Mesenchymal stem cell (in vitro differentiated cells and primary cell): Measurements from ENCODE around the gene TTF2.

ENCODE experiments used
- DNase-seq: peaks from one replicate; pipeline ENCODE4 v3.0.0-alpha.2; 2013
- H2AFZ ChIP-seq: one replicate; pipeline ENCODE4 v1.6.1; 2013; ENCODE audit warnings: low read depth, mild to moderate bottlenecking, control low read depth, inconsistent platforms, low read length, moderate library complexity
- H2AK5ac ChIP-seq: 2 replicates; pipeline ENCODE4 v1.6.1; 2013; ENCODE audit warnings: low read length, moderate library complexity, mild to moderate bottlenecking, inconsistent platforms; ENCODE audit not compliant: severe bottlenecking
- H2BK120ac ChIP-seq: one replicate; pipeline ENCODE4 v1.6.1; 2013; ENCODE audit warnings: low read depth, mild to moderate bottlenecking, inconsistent platforms, low read length, moderate library complexity
- H2BK12ac ChIP-seq, 2 experiments: one replicate each; pipeline ENCODE4 v1.6.1; 2013; ENCODE audit warnings: inconsistent platforms in 2 of 2, low read length in 2 of 2, mild to moderate bottlenecking in 2 of 2, moderate library complexity in 2 of 2, control low read depth in 1 of 2
- H2BK15ac ChIP-seq: one replicate; pipeline ENCODE4 v1.6.1; 2013; ENCODE audit warnings: mild to moderate bottlenecking, low read depth, inconsistent platforms; ENCODE audit not compliant: poor library complexity, severe bottlenecking
- H2BK5ac ChIP-seq: 2 replicates; pipeline ENCODE4 v1.6.1; 2013; ENCODE audit warnings: low read depth, mild to moderate bottlenecking, low read length, control low read depth, inconsistent platforms; ENCODE audit not compliant: poor library complexity, severe bottlenecking
- H3K14ac ChIP-seq, 2 experiments: one replicate each; pipeline ENCODE4 v1.6.1; 2013; ENCODE audit warnings: inconsistent platforms in 2 of 2, low read length in 2 of 2, control low read depth in 1 of 2, mild to moderate bottlenecking in 1 of 2, moderate library complexity in 1 of 2
- H3K18ac ChIP-seq, 2 experiments: one replicate each; pipeline ENCODE4 v1.6.1; 2013; ENCODE audit warnings: inconsistent platforms in 2 of 2, low read length in 2 of 2, control low read depth in 1 of 2, low read depth in 1 of 2, mild to moderate bottlenecking in 1 of 2
- H3K23ac ChIP-seq, 2 experiments: one replicate each; pipeline ENCODE4 v1.6.1; 2013; ENCODE audit warnings: inconsistent platforms in 2 of 2, low read length in 2 of 2, mild to moderate bottlenecking in 2 of 2, moderate library complexity in 2 of 2, control low read depth in 1 of 2
- H3K27ac ChIP-seq: 2 replicates; pipeline ENCODE4 v1.5.1; 2013; ENCODE audit warnings: mild to moderate bottlenecking, moderate library complexity, low read length, control low read depth, inconsistent platforms; ENCODE audit not compliant: poor library complexity, severe bottlenecking
- H3K27me3 ChIP-seq, 2 experiments: 2 replicates each; pipeline versions ENCODE4 v1.6.1 to v1.7.0; 2013; ENCODE audit warnings: low read length in 2 of 2, mild to moderate bottlenecking in 2 of 2, moderate library complexity in 2 of 2, control low read depth in 1 of 2, inconsistent platforms in 1 of 2; ENCODE audit not compliant: control insufficient read depth in 1 of 2, insufficient read depth in 1 of 2
- H3K36me3 ChIP-seq, 2 experiments: 2 replicates each; pipeline versions ENCODE4 v1.6.1 to v1.7.0; 2013; ENCODE audit warnings: low read length in 2 of 2, control low read depth in 1 of 2, inconsistent platforms in 1 of 2, low read depth in 1 of 2, mild to moderate bottlenecking in 1 of 2; ENCODE audit not compliant: insufficient read depth in 2 of 2, control insufficient read depth in 1 of 2
- H3K4ac ChIP-seq, 2 experiments: one replicate each; pipeline ENCODE4 v1.6.1; 2013; ENCODE audit warnings: inconsistent platforms in 2 of 2, low read length in 2 of 2, mild to moderate bottlenecking in 2 of 2, moderate library complexity in 2 of 2, control low read depth in 1 of 2, low read depth in 1 of 2
- H3K4me1 ChIP-seq: 2 replicates; pipeline ENCODE4 v1.6.1; 2013; ENCODE audit warnings: low read depth, low read length, control low read depth; ENCODE audit not compliant: control insufficient read depth, insufficient read depth
- H3K4me2 ChIP-seq: 2 replicates; pipeline ENCODE4 v1.6.1; 2013; ENCODE audit warnings: low read length, mild to moderate bottlenecking, inconsistent platforms; ENCODE audit not compliant: poor library complexity, severe bottlenecking
- H3K4me3 ChIP-seq, 2 experiments: 2 replicates each; pipeline versions ENCODE4 v1.5.1 to v1.7.0; 2013; ENCODE audit warnings: low read length in 2 of 2, mild to moderate bottlenecking in 2 of 2, control low read depth in 1 of 2, low read depth in 1 of 2; ENCODE audit not compliant: insufficient read depth in 1 of 2
- H3K79me1 ChIP-seq: replicated peaks from 2 replicates; pipeline ENCODE4 v1.6.1; 2013; ENCODE audit warnings: mild to moderate bottlenecking, control low read depth, low read length, inconsistent platforms; ENCODE audit not compliant: poor library complexity, severe bottlenecking
- H3K9ac ChIP-seq: 2 replicates; pipeline ENCODE4 v1.7.0; 2013; ENCODE audit warnings: mild to moderate bottlenecking, low read length, moderate library complexity
- H3K9me3 ChIP-seq: 2 replicates; pipeline ENCODE4 v1.7.0; 2013; ENCODE audit warnings: mild to moderate bottlenecking, low read length; ENCODE audit not compliant: control insufficient read depth
- H4K8ac ChIP-seq: one replicate; pipeline ENCODE4 v1.6.1; 2013; ENCODE audit warnings: inconsistent platforms, mild to moderate bottlenecking, low read length, moderate library complexity
- H4K91ac ChIP-seq: one replicate; pipeline ENCODE4 v1.6.1; 2013; ENCODE audit warnings: mild to moderate bottlenecking, low read length, inconsistent platforms
- WGBS: methylation state at CpG from one replicate; pipeline ENCODE4 v1.1.7; 2013; ENCODE audit warnings: mixed read lengths; 5-methylcytosine and 5-hydroxymethylcytosine counted together

Gene TTF2

DNA sequence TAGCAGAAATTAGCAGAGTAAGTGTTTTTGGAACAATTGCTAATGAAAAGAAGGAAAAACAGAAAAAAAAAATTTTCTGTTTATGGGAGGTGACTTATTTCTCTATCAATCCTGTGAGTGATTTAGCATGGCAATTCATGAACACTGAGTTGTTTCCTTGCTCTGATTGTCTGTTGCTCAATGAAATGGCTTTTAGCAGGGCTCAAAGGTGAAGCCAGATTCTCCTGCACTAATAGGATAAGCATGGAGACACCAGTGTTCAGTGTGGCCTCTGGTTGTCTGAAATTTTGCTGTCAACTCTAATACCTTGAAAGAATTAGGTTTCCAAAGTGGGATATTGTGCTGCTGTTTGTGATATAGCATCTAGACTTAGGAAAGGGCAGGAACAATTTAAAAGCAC is 45.6 kb downstream of the TTF2 start:
- H3K4me2 ChIP-seq, result no peak overlapping the region
- no peak overlapping the region for H2BK12ac ChIP-seq
- no peak overlapping the region for H4K8ac ChIP-seq
- H3K79me1 ChIP-seq, result peaks cover 3% of the 10 kb centered on the region
- H2BK15ac ChIP-seq, result no peak overlapping the region
- no peak overlapping the region for H3K9ac ChIP-seq
- no peaks in the 10 kb centered on the region for H3K9me3 ChIP-seq
- no peak for DNase-seq
- H2BK120ac ChIP-seq, result no peak overlapping the region
- H3K4me1 ChIP-seq, result no peaks in the 10 kb centered on the region
- no peak overlapping the region for H3K27ac ChIP-seq
- no peaks in the 10 kb centered on the region for H3K27me3 ChIP-seq
- H3K23ac ChIP-seq, result no peak overlapping the region
- H3K18ac ChIP-seq, result no peak overlapping the region
- no peak overlapping the region for H3K4ac ChIP-seq
- H4K91ac ChIP-seq, result no peak overlapping the region
- no peak overlapping the region for H2BK5ac ChIP-seq
- H3K4me3 ChIP-seq, result no peak overlapping the region
- H2AFZ ChIP-seq, result no peak overlapping the region
- peaks cover 0 to 24% of the 10 kb centered on the region in 2 experiments for H3K36me3 ChIP-seq
- no peak overlapping the region for H3K14ac ChIP-seq
- H2AK5ac ChIP-seq, result no peak overlapping the region

DNA sequence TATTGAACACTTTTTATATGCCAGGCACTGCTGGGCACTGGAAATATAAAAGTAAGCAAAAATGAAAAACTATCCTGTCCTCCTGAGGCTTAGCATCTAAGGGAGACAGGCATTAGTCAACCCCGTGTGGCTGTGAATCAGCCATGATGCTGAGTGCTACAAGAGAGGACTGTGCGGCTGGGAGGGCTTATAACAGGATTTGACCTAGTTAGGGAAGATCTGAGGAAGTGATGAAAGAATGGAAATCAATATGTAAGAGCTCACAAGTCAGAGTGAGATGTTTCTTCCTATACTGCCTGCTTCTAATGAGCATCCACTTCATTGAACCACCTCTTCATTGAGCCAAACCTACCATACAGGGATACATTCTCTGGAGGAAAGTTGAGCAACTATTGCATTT is 46.4 kb downstream of the TTF2 start:
- Histone ChIP-seq H2BK5ac (no peak overlapping the region), H3K14ac (no peak overlapping the region), H3K4me1 (no peaks in the 10 kb centered on the region), H3K9me3 (no peaks in the 10 kb centered on the region), H3K27ac (no peak overlapping the region), H2AK5ac (no peak overlapping the region), H3K4me2 (no peak overlapping the region), H2BK12ac (no peak overlapping the region), H4K8ac (no peak overlapping the region), H2BK15ac (no peak overlapping the region), H3K18ac (no peak overlapping the region), H3K36me3 (peaks cover 0 to 21% of the 10 kb centered on the region in 2 experiments), H4K91ac (no peak overlapping the region), H3K9ac (no peak overlapping the region), H3K4me3 (no peak overlapping the region), H3K23ac (no peak overlapping the region), H3K79me1 (peaks cover 3% of the 10 kb centered on the region), H2BK120ac (no peak overlapping the region), H3K4ac (no peak overlapping the region), H3K27me3 (no peaks in the 10 kb centered on the region), H2AFZ (no peak overlapping the region)
- DNase-seq, result no peak
- 100% methylated on average over 2 of the region's 2 CpGs for WGBS

DNA sequence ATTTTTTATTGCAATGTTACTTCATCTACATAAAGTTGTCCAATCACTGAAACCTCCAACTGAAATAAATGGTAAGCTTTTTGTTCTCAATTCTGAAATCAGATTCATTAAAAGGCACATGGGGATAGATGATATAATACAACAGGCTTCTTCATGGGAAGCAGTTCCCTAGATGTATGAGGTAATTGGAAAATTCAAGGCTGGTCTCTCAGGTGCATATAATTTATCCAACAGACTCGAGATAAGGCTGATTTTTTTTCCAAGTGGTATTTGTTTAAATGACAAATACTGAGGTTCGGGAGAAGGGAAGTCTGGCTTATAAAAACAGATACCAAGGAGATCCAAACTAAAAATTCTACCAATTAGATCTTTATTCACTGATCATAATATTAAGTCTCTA is 47.2 kb downstream of the TTF2 start:
- Histone ChIP-seq H4K91ac (no peak overlapping the region), H3K18ac (no peak overlapping the region), H3K4ac (no peak overlapping the region), H3K9ac (no peak overlapping the region), H3K27me3 (no peaks in the 10 kb centered on the region), H3K9me3 (no peaks in the 10 kb centered on the region), H3K4me2 (no peak overlapping the region), H3K79me1 (peaks cover 3% of the 10 kb centered on the region), H2BK5ac (no peak overlapping the region), H3K23ac (no peak overlapping the region), H2BK12ac (no peak overlapping the region), H2BK120ac (no peak overlapping the region), H2BK15ac (no peak overlapping the region), H3K27ac (no peak overlapping the region), H3K4me1 (no peaks in the 10 kb centered on the region), H2AFZ (no peak overlapping the region), H4K8ac (no peak overlapping the region), H2AK5ac (no peak overlapping the region), H3K14ac (no peak overlapping the region), H3K4me3 (no peak overlapping the region), H3K36me3 (peaks cover 0 to 15% of the 10 kb centered on the region in 2 experiments)
- no peak for DNase-seq
- no CpG with 5 or more reads among the region's 2 CpGs for WGBS

DNA sequence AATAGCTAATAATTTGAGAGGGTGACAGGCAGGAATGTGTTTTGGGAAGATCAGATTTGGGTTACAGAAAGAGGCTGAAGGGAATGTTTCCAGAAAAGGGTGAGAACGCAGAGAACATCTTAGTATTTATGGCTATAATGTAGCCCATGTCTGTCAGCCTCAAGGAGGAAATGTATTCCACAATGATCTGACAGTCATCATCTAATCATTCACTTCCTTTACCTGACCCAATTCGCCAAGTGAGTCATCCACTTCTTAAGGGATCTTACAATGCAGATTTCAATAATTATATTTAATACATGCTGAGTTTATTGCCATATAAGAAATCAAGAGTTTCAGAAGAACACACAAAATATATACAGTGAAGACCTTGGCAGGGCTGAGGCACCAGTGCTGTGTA is 50.6 kb downstream of the TTF2 start:
- Histone ChIP-seq H2BK15ac (no peak overlapping the region), H2BK120ac (no peak overlapping the region), H3K9me3 (no peaks in the 10 kb centered on the region), H3K27ac (no peak overlapping the region), H2AFZ (no peak overlapping the region), H3K79me1 (no peaks in the 10 kb centered on the region), H4K8ac (no peak overlapping the region), H2BK12ac (no peak overlapping the region), H3K36me3 (peaks cover 5 to 8% of the 10 kb centered on the region in 2 experiments), H3K27me3 (no peaks in the 10 kb centered on the region), H3K4me1 (no peaks in the 10 kb centered on the region), H3K14ac (no peak overlapping the region), H3K9ac (no peak overlapping the region), H3K18ac (no peak overlapping the region), H3K4me2 (no peak overlapping the region), H4K91ac (no peak overlapping the region), H3K4ac (no peak overlapping the region), H3K4me3 (no peak overlapping the region), H2AK5ac (no peak overlapping the region), H2BK5ac (no peak overlapping the region), H3K23ac (no peak overlapping the region)
- 76% methylated on average over 2 of the region's 2 CpGs for WGBS
- DNase-seq, result no peak
